ENCODE measurements around the gene RIN3.
"Not testable (repeated sequence)": the region's sequence is repeated elsewhere in the genome, so short reads cannot be mapped to it uniquely, and the experiment has no call there.

Gene RIN3

GRCh38 chr14:92624764-92625163 is 111.2 kb downstream of the RIN3 start:
- DNase-seq (ENCODE audit: low spot score), result no peak

DNA sequence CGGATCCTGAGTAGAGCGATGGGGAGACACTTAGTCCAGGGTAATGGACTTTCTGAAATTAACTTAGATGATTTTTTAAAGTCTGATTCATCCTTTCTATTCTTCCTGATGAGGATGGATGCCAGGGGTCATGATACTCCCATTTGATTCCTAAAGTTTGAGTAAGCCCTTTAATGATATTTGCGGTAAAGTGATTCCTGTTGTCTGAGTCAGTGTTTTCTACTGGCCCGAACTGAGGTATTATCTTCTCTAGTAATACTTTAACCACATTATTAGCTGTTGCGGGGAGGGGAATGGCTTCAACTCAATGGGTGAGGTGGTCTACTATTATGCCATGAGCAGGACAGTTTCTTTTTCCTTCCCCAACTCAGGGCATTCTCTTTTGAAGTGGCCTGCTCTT is 111.6 kb downstream of the RIN3 start:
- DNase-seq (ENCODE audit: low spot score), result no peak

DNA sequence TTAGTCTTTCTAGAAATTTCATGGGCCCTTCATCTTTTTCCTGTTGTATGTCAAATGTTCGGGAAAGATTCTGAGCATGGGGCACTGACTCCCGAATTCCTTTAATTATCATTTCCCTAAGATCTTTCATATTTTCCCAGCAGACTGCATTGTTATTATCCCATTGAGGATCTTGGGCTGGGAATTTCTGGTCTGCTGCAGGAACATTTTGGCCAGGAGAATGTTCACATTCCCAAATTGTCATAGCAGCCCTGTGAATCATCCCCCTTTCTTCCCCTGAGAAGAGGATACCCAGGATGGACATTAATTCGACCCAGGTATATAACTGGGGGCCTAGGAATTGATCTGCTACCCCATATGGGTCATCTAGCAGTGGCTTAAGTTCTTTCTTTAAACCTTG is 112.5 kb downstream of the RIN3 start:
- DNase-seq (ENCODE audit: low spot score), result no peak

- no peak for DNase-seq (ENCODE audit: low spot score)
These were observed 114.2 kb downstream of the RIN3 start for GRCh38 chr14:92627707-92628215.

DNA sequence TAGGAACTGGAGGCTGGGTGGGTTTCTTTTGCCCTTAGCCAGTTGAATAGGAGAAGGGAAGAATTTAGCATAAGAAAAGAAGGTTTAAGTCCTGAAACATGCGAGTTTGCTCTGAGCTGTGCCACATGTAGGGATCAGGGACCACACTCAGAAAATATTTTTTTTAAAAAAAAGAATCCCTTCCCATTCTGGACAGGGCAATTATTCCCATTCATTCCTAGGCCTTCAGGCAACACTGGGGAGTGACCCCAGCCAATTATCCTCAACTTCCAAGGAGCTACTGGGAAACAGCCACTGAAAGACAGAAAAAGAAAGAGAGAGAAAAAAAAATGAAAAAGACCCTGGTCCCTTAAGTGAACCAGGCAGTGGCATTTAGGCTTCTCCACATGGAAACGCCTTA is 115.1 kb downstream of the RIN3 start:
- no peak for DNase-seq (ENCODE audit: low spot score)

DNA sequence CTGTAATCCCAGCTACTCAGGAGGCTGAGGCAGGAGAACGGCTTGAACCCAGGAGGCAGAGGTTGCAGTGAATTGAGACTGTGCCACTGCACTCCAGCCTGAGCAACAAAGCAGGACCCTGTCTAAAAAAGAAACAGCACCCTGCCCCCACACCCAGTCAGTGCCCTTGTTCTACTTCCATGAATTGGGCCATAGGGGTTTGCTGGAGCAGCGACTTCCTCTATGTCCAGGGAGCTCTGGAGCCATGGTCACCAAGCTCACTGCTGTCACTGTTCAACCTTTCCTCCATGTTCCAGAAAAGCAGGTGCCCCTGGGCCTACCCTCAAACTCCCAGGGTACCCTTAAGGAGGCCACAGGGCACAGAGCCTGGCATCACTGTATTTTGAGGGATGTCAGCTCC is 116.8 kb downstream of the RIN3 start:
- DNase-seq (ENCODE audit: low spot score), result no peak

GRCh38 chr14:92631098-92631497 is 117.5 kb downstream of the RIN3 start:
- DNase-seq (ENCODE audit: low spot score), result no peak

GRCh38 chr14:92632546-92633273 is 119.1 kb downstream of the RIN3 start:
- DNase-seq (ENCODE audit: low spot score), result no peak

GRCh38 chr14:92633274-92633616 is 119.7 kb downstream of the RIN3 start:
- DNase-seq (ENCODE audit: low spot score), result no peak

DNA sequence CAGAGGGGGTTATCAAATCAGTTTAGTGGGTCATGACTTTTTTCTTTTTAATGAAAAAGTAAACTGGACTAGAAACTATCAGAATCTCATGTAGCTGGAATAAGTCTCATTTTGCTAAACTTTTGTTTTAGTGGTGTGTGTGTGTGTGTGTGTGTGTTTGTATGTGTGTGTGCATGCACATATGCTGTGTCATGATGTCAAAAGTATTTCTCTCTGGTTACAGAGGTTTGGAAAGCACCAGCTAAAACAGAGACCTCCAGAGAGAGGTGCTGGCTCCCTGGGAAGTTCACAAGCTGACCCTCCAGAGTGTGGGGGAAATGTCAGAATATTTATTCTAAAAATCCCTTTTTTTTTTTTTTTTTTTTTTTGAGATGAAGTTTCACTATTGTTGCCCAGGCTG is 120.1 kb downstream of the RIN3 start:
- no peak for DNase-seq (ENCODE audit: low spot score)

DNA sequence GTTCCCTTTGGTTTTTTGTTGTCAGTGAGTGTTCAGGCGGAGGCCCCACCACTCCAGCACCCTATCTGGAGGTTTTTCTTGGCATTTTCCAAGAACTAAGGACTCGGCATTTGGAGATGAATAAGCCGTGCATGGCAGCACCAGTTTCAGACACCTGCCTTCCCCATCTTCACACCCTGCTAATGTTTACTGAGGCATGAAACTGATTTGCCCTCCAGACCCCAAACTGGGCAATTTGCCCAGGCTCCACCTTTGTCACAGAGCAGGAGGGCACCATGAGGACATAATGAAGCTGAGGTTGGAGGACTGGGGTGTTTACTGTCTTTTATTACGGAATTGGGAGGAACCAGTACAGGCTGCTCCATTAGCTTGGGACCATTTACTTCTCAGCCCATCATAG is 121.5 kb downstream of the RIN3 start:
- DNase-seq (ENCODE audit: low spot score), result no peak

DNA sequence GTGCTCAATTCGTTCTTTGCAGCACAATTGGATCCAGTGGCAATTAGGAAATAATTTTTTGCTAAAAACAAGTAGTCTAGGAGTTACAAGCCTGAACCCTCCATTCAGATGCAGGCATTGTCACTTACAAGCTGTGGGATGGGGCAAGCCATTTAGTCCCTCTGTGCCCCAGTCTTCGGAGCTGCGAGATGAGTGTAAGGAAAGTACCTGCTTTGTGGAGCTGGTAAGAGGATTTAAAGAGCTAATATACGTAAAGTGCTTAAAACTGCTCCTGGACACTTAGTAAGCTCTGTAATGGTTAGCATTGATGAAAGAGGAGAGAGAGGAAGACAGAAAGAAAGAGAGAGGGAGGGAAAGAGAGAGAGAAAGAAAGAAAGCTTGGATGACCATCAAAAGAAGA is 122.3 kb downstream of the RIN3 start:
- DNase-seq (ENCODE audit: low spot score), result no peak

GRCh38 chr14:92637228-92637627 is 123.6 kb downstream of the RIN3 start:
- DNase-seq (ENCODE audit: low spot score), result no peak

- no peak for DNase-seq (ENCODE audit: low spot score)
These were observed 124.3 kb downstream of the RIN3 start for GRCh38 chr14:92637864-92638263.

GRCh38 chr14:92638266-92638665 is 124.7 kb downstream of the RIN3 start:
- DNase-seq (ENCODE audit: low spot score), result no peak

- no peak for DNase-seq (ENCODE audit: low spot score)
These were observed 125.3 kb downstream of the RIN3 start for GRCh38 chr14:92638904-92639303.

DNA sequence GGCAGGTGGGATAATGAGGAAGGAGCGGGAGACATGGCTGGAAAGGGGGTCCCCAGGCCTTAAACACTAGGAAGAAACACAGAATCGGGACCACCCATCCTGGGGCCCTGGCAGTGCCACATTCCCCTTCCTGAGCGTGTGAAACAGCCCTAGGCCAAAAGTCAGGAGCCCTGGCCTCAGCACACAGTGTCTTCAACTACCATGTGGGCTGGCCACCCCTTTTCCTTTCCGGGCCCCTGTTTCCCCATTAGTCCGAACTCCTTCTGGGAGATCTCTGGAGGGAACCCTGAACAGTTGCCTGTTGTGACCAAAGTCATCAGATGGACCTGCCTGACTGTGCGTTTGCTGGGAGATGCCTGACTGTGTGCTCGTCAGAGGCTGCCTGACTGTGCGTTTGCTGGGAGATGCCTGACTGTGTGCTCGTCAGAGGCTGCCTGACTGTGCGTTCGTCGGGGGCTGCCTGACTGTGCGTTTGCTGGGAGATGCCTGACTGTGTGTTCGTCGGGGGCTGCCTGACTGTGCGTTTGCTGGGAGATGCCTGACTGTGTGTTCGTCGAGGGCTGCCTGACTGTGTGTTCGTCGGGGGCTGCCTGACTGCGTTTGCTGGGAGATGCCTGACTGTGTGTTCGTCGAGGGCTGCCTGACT is 126.0 kb downstream of the RIN3 start:
- not testable (repeated sequence) for DNase-seq (ENCODE audit: low spot score)

GRCh38 chr14:92641306-92641705 is 127.7 kb downstream of the RIN3 start:
- DNase-seq (ENCODE audit: low spot score), result no peak

GRCh38 chr14:92644171-92644969 is 130.8 kb downstream of the RIN3 start:
- no peak for DNase-seq (ENCODE audit: low spot score)

DNA sequence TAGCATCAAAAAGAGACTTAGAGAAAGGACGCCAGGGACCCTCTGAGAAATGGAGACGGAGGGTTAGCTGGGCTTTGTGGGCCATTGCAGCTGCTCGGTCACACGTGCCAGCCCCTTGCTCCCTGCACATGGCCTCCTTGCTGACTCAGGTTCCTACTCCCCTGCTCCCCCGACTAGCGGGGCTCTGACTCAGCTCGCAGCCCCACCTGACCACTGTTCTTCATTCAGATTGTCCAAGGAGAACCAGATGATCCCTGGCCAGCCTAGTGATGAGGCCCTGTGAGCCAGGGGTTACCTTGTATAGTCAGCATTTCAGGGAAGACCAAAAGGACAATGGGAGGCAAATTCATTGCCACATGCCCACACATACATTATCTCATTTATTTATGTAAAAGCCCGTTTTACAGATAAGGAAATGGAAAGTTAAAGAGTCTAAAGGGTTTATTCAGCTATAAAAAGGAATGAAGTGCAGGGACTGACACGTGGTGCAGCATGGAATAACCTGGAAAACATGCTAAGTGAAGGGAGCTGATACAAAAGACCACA is 131.5 kb downstream of the RIN3 start:
- no peak for DNase-seq (ENCODE audit: low spot score)

- DNase-seq (ENCODE audit: low spot score), result no peak
These were observed 132.4 kb downstream of the RIN3 start for GRCh38 chr14:92645841-92646478.
